CD14-positive monocyte (primary cell): Measurements from ENCODE around the gene NRIP2. TPM values are rescaled to one million over a fixed set of nuclear protein-coding genes. Genes with fewer than 3 reads are reported as not detected.

Experiments used
- DNase-seq, 3 donors: peaks; one replicate each; pipeline ENCODE4 v3.0.0-alpha.2; 2011 to 2022
- H2AFZ ChIP-seq: 2 replicates; pipeline ENCODE4 v1.6.0; 2012; ENCODE audit warnings: mild to moderate bottlenecking, low read depth, low read length, inconsistent platforms; ENCODE audit not compliant: insufficient read depth, poor library complexity, severe bottlenecking
- H3K27ac ChIP-seq, 2 donors: 1 replicate in 1 of 2; 2 replicates in 1 of 2; pipeline ENCODE4 v1.5.1; 2012 to 2013; ENCODE audit warnings: low read length in 2 of 2, control low read depth in 1 of 2, inconsistent platforms in 1 of 2, low read depth in 1 of 2, mild to moderate bottlenecking in 1 of 2
- H3K27me3 ChIP-seq, 2 donors: one replicate each; pipeline versions ENCODE4 v1.6.0 to v1.6.1; 2011 to 2013; ENCODE audit warnings: low read length in 2 of 2; ENCODE audit not compliant: control insufficient read depth in 2 of 2, insufficient read depth in 2 of 2
- H3K36me3 ChIP-seq, 2 donors: replicated peaks in 1 of 2; 1 replicate in 1 of 2; 2 replicates in 1 of 2; pipeline versions ENCODE4 v1.5.1 to v1.6.1; 2012 to 2013; ENCODE audit warnings: low read length in 2 of 2, control low read depth in 1 of 2, inconsistent platforms in 1 of 2, mild to moderate bottlenecking in 1 of 2; ENCODE audit not compliant: insufficient read depth in 2 of 2, control insufficient read depth in 1 of 2
- H3K4me1 ChIP-seq, 2 donors: 1 replicate in 1 of 2; 2 replicates in 1 of 2; pipeline versions ENCODE4 v1.5.1 to v1.6.1; 2012 to 2013; ENCODE audit warnings: low read length in 2 of 2, control low read depth in 1 of 2, inconsistent platforms in 1 of 2, mild to moderate bottlenecking in 1 of 2, moderate library complexity in 1 of 2; ENCODE audit not compliant: insufficient read depth in 2 of 2, control insufficient read depth in 1 of 2
- H3K4me2 ChIP-seq: replicated peaks from 2 replicates; pipeline ENCODE3; 2012; ENCODE audit warnings: low read length, moderate library complexity, mild to moderate bottlenecking; ENCODE audit not compliant: poor library complexity, severe bottlenecking; ENCODE audit errors: extremely low read depth
- H3K4me3 ChIP-seq, 3 experiments: fragments of 200-600 bp in 1 of 3; sonication (generic) in 1 of 3; replicated peaks in 1 of 3; 1 replicate in 2 of 3; 2 replicates in 1 of 3; pipeline ENCODE4 v1.5.1; 2011 to 2013; ENCODE audit warnings: low read length in 3 of 3, mild to moderate bottlenecking in 3 of 3, control low read depth in 2 of 3, low read depth in 2 of 3, inconsistent platforms in 1 of 3, moderate library complexity in 1 of 3
- H3K79me2 ChIP-seq: 2 replicates; pipeline ENCODE4 v1.6.0; 2012; ENCODE audit warnings: mild to moderate bottlenecking, control low read depth, inconsistent platforms, low read length, moderate library complexity; ENCODE audit not compliant: insufficient read depth
- H3K9ac ChIP-seq: 2 replicates; pipeline ENCODE4 v1.6.0; 2017; ENCODE audit warnings: low read length, mild to moderate bottlenecking; ENCODE audit not compliant: insufficient read depth, poor library complexity, severe bottlenecking
- H3K9me3 ChIP-seq, 2 donors: replicated peaks in 1 of 2; 1 replicate in 1 of 2; 2 replicates in 1 of 2; pipeline versions ENCODE4 v1.5.1 to v1.6.1; 2012 to 2013; ENCODE audit warnings: low read length in 2 of 2, control low read depth in 1 of 2; ENCODE audit not compliant: control insufficient read depth in 1 of 2, insufficient read depth in 1 of 2
- H4K20me1 ChIP-seq: 2 replicates; pipeline ENCODE4 v1.6.0; 2012; ENCODE audit warnings: mild to moderate bottlenecking, low read length, control low read depth, moderate library complexity; ENCODE audit not compliant: insufficient read depth
- H3K27ac Mint-ChIP-seq, 7 donors: one replicate each; pipeline ENCODE4 v1.8.0; 2020; ENCODE audit warnings: mild to moderate bottlenecking in 7 of 7, mixed read lengths in 7 of 7, moderate library complexity in 6 of 7, inconsistent platforms in 2 of 7
- H3K27me3 Mint-ChIP-seq, 3 donors: one replicate each; pipeline ENCODE4 v1.8.0; 2021 to 2022; ENCODE audit warnings: low read depth in 3 of 3, mild to moderate bottlenecking in 3 of 3, mixed read lengths in 3 of 3, moderate library complexity in 3 of 3, inconsistent platforms in 1 of 3
- H3K36me3 Mint-ChIP-seq, 2 donors: one replicate each; pipeline ENCODE4 v1.8.0; 2020; ENCODE audit warnings: mixed read lengths in 2 of 2, inconsistent platforms in 1 of 2, mild to moderate bottlenecking in 1 of 2
- H3K4me1 Mint-ChIP-seq: one replicate; pipeline ENCODE4 v1.8.0; 2020; ENCODE audit warnings: mild to moderate bottlenecking, mixed read lengths
- H3K4me3 Mint-ChIP-seq, 2 donors: one replicate each; pipeline ENCODE4 v1.8.0; 2020; ENCODE audit warnings: mild to moderate bottlenecking in 2 of 2, mixed read lengths in 2 of 2, moderate library complexity in 1 of 2
- H3K9me3 Mint-ChIP-seq, 7 donors: one replicate each; pipeline ENCODE4 v1.8.0; 2020 to 2022; ENCODE audit warnings: mixed read lengths in 7 of 7, mild to moderate bottlenecking in 6 of 7, moderate library complexity in 6 of 7, inconsistent platforms in 2 of 7
- CTCF ChIP-seq: fragments of 200-600 bp; IDR thresholded peaks from one replicate; pipeline ENCODE4 v1.8.0; 2022; ENCODE audit warnings: antibody characterized with exemption, mild to moderate bottlenecking
- WGBS: methylation state at CpG from one replicate; pipeline ENCODE4 v1.1.5; 2013; ENCODE audit warnings: missing lambda C conversion rate; ENCODE audit not compliant: insufficient coverage; 5-methylcytosine and 5-hydroxymethylcytosine counted together
- intact Hi-C, 2 donors: fragments of 100-400 bp; cut with micrococcal nuclease; formaldehyde crosslinking; loops; one replicate each; pipeline versions ENCODE4 v1.15.0 to v1.15.1; 2023
- polyA plus RNA-seq, 3 donors: library from polyadenylated mRNA; depleted of rRNA in 1 of 3; unstranded in 2 of 3; stranded (reverse) in 1 of 3; fragments of 300-500 nt in 2 of 3; fragments of >200 nt in 1 of 3; fragmentation: Illumina TruSeq in 2 of 3; gene quantifications; 1 replicate in 2 of 3; 2 replicates in 1 of 3; pipeline ENCODE4 v1.2.3, GENCODE V29; 2012 to 2021

The NRIP2 gene
- polyA plus RNA-seq, 3 donors, result 0.19 to 0.24 TPM; not detected in 1

- Mint-ChIP-seq H3K27me3 (peaks cover 18 to 27% (median 19%) of the 10 kb centered on the region in 3 donors), H3K36me3 (peaks cover 0 to 5% of the 10 kb centered on the region in 2 donors), H3K9me3 (peaks cover 0 to 5% (median 0%) of the 10 kb centered on the region in 7 donors), H3K4me3 (peak overlapping the region in 1 of 2 donors; percentile 82), H3K27ac (no peak overlapping the region), H3K4me1 (peaks cover 22% of the 10 kb centered on the region)
- H4K20me1 ChIP-seq, result peaks cover 10% of the 10 kb centered on the region
- peaks cover 8 to 22% of the 10 kb centered on the region in 2 donors for H3K27me3 ChIP-seq
- H3K27ac ChIP-seq, result no peak overlapping the region
- no peak overlapping the region for H2AFZ ChIP-seq
- H3K9ac ChIP-seq, result no peak overlapping the region
- peaks cover 15 to 28% of the 10 kb centered on the region in 2 donors for H3K4me1 ChIP-seq
- 59% methylated on average over 19 of the region's 25 CpGs for WGBS
- TF ChIP-seq CTCF, result no peak
- DNase-seq, result no peak
- peaks cover 0 to 7% of the 10 kb centered on the region in 2 donors for H3K36me3 ChIP-seq
- no peaks in the 10 kb centered on the region for H3K9me3 ChIP-seq
- H3K79me2 ChIP-seq, result peaks cover 4% of the 10 kb centered on the region
- intact Hi-C loops, result no loop called here
- H3K4me3 ChIP-seq, result no peak overlapping the region
- H3K4me2 ChIP-seq, result no peak overlapping the region
These were observed 41.9 kb downstream of the NRIP2 start for GRCh38 chr12:2792671-2793500.

GRCh38 chr12:2791089-2791488 lies 43.7 kb downstream of the NRIP2 start:
- Mint-ChIP-seq H3K27ac (no peak overlapping the region), H3K36me3 (no peaks in the 10 kb centered on the region), H3K4me3 (no peak overlapping the region), H3K27me3 (peaks cover 18 to 28% (median 21%) of the 10 kb centered on the region in 3 donors), H3K9me3 (peaks cover 0 to 5% (median 0%) of the 10 kb centered on the region in 7 donors), H3K4me1 (peaks cover 7% of the 10 kb centered on the region)
- intact Hi-C loops, result no loop called here
- Histone ChIP-seq H3K9me3 (no peaks in the 10 kb centered on the region), H3K9ac (no peak overlapping the region), H3K27me3 (peaks cover 8 to 22% of the 10 kb centered on the region in 2 donors), H3K4me1 (peaks cover 6 to 17% of the 10 kb centered on the region in 2 donors), H3K79me2 (peaks cover 2% of the 10 kb centered on the region), H3K4me3 (no peak overlapping the region), H3K4me2 (no peak overlapping the region), H3K27ac (no peak overlapping the region), H2AFZ (no peak overlapping the region), H4K20me1 (no peaks in the 10 kb centered on the region), H3K36me3 (no peaks in the 10 kb centered on the region)
- WGBS, result no CpG with 5 or more reads among the region's 6 CpGs
- DNase-seq, result no peak
- TF ChIP-seq CTCF, result no peak
